ENCODE measurements around the gene FIBCD1. TPM values are rescaled to one million over a fixed set of nuclear protein-coding genes. Genes with fewer than 3 reads are reported as not detected.

The FIBCD1 gene
- total and polyA plus RNA-seq, 9 of the 15 experiments (the other 6 are each of a cell fraction or from before 2014, with no cell fraction given): 0.53 to 1.2 (median 0.95) TPM; not detected in 4

DNA sequence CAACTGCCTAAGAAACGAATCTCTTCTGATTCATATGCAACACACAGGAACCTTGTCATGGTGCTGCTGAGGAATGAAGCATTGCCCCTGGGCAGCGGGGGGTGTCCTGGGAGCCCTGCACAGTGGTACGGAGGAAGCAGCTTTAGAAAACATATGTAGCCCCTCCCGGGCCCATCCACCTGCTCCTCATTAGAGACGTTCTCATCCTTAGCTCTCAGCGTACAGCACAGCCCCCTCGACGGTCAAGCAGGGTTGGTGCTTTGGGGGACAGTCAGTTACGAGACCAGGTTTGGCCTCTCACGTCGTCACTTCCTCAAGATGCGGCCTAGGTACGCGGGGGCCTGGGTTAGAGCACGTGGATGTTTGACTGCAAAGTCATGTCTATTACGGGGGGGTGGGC is 41.5 kb upstream of the FIBCD1 start:
- in situ Hi-C loops (cut with MboI): loop anchor here (25.0 kb wide), 1 partner anchor 268 kb away; no protein-coding TSS in a partner anchor
- POLR2A ChIA-PET: interaction anchor here (0.6 to 10.0 kb wide), 19 partner anchors 8 to 135 kb away, joined by 3 to 131 read pairs (median 5); no protein-coding TSS in a partner anchor
- no peak for FAIRE-seq
- no peak for TF ChIP-seq NFXL1 (CRISPR knock-in tag; IDR thresholded peaks at IDR 0.05)
- TF ChIP-seq ZNF224 (CRISPR knock-in tag; IDR thresholded peaks at IDR 0.05): no peak
- TF ChIP-seq KLF16 (IDR thresholded peaks at IDR 0.05): no peak
- no peak for TF ChIP-seq RBM25 (IDR thresholded peaks at IDR 0.05; ENCODE audit: low read depth, low read length, severe bottlenecking)
- TF ChIP-seq MAZ (CRISPR knock-in tag; conservative IDR thresholded peaks at IDR 0.05 in 1 of 2, IDR thresholded peaks at IDR 0.05 in 1 of 2): no peak
- no peak for TF ChIP-seq POLR2AphosphoS5 (IDR thresholded peaks at IDR 0.05; ENCODE audit: control insufficient read depth, insufficient read depth, low read depth, low read length)
- TF ChIP-seq, protein P1, sequence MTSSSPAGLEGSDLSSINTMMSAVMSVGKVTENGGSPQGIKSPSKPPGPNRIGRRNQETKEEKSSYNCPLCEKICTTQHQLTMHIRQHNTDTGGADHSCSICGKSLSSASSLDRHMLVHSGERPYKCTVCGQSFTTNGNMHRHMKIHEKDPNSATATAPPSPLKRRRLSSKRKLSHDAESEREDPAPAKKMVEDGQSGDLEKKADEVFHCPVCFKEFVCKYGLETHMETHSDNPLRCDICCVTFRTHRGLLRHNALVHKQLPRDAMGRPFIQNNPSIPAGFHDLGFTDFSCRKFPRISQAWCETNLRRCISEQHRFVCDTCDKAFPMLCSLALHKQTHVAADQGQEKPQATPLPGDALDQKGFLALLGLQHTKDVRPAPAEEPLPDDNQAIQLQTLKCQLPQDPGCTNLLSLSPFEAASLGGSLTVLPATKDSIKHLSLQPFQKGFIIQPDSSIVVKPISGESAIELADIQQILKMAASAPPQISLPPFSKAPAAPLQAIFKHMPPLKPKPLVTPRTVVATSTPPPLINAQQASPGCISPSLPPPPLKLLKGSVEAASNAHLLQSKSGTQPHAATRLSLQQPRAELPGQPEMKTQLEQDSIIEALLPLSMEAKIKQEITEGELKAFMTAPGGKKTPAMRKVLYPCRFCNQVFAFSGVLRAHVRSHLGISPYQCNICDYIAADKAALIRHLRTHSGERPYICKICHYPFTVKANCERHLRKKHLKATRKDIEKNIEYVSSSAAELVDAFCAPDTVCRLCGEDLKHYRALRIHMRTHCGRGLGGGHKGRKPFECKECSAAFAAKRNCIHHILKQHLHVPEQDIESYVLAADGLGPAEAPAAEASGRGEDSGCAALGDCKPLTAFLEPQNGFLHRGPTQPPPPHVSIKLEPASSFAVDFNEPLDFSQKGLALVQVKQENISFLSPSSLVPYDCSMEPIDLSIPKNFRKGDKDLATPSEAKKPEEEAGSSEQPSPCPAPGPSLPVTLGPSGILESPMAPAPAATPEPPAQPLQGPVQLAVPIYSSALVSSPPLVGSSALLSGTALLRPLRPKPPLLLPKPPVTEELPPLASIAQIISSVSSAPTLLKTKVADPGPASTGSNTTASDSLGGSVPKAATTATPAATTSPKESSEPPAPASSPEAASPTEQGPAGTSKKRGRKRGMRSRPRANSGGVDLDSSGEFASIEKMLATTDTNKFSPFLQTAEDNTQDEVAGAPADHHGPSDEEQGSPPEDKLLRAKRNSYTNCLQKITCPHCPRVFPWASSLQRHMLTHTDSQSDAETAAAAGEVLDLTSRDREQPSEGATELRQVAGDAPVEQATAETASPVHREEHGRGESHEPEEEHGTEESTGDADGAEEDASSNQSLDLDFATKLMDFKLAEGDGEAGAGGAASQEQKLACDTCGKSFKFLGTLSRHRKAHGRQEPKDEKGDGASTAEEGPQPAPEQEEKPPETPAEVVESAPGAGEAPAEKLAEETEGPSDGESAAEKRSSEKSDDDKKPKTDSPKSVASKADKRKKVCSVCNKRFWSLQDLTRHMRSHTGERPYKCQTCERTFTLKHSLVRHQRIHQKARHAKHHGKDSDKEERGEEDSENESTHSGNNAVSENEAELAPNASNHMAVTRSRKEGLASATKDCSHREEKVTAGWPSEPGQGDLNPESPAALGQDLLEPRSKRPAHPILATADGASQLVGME (CRISPR knock-in tag; IDR thresholded peaks at IDR 0.05): no peak
- TF ChIP-seq ZNF76 (CRISPR knock-in tag; IDR thresholded peaks at IDR 0.05; ENCODE audit: borderline replicate concordance): no peak
- no peak for TF ChIP-seq JUNB (CRISPR knock-in tag; conservative IDR thresholded peaks at IDR 0.05)
- TF ChIP-seq SIX5 (IDR thresholded peaks at IDR 0.05; ENCODE audit: borderline replicate concordance in 1 of 2, insufficient read depth in 1 of 2, low read depth in 1 of 2, low read length in 2 of 2): no peak
- no peak for TF ChIP-seq HLTF (IDR thresholded peaks at IDR 0.05)
- TF ChIP-seq BRF1 (IDR thresholded peaks at IDR 0.05; ENCODE audit: borderline replicate concordance, extremely low read depth, insufficient read length): no peak
- no peak for TF ChIP-seq PRPF4 (IDR thresholded peaks at IDR 0.05; ENCODE audit: insufficient read depth, low read depth, low read length, poor library complexity, severe bottlenecking)
- TF ChIP-seq, protein P2, sequence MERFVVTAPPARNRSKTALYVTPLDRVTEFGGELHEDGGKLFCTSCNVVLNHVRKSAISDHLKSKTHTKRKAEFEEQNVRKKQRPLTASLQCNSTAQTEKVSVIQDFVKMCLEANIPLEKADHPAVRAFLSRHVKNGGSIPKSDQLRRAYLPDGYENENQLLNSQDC (CRISPR knock-in tag; IDR thresholded peaks at IDR 0.05): no peak
- TF ChIP-seq HOXB6 (CRISPR knock-in tag; IDR thresholded peaks at IDR 0.05; ENCODE audit: borderline replicate concordance): no peak
- TF ChIP-seq NFYB (IDR thresholded peaks at IDR 0.05; ENCODE audit: extremely low read depth, insufficient read length): no peak
- TF ChIP-seq ETV6 (IDR thresholded peaks at IDR 0.05; ENCODE audit: borderline replicate concordance in 1 of 2, low read depth in 2 of 2, low read length in 1 of 2): no peak
- TF ChIP-seq ETV6 (CRISPR knock-in tag; IDR thresholded peaks at IDR 0.05; ENCODE audit: borderline replicate concordance): no peak

More for the DNA sequence above, 41.5 kb upstream of the FIBCD1 start:
- ATAC-seq: no peak
- no peak overlapping the region for H3K4me3 ChIP-seq
- no peaks in the 10 kb centered on the region for H3K36me3 ChIP-seq (ENCODE audit: control insufficient read depth, insufficient read depth, low read length)
- DNase-seq (ENCODE audit: extremely low read depth in 1 of 4, low spot score in 3 of 4): peak; percentile 29 to 56 (median 54)
- BruUV-seq (replicated peaks): no TSS peak
- no peak overlapping the region for H3K4me2 ChIP-seq (ENCODE audit: insufficient read depth, low read length)
- H3K9me3 ChIP-seq (replicated peaks; ENCODE audit: control insufficient read depth, insufficient read depth, low read depth, low read length): no peaks in the 10 kb centered on the region
- no peaks in the 10 kb centered on the region for H3K79me2 ChIP-seq (ENCODE audit: control insufficient read depth, insufficient read depth, low read length)
- 2% methylated on average over 16 of the region's 16 CpGs for WGBS (ENCODE audit: insufficient coverage, low coverage, missing lambda C conversion rate)
- H3K9me1 ChIP-seq (ENCODE audit: control insufficient read depth, insufficient read depth, low read length): peaks cover 13% of the 10 kb centered on the region
- peaks cover 81% of the 10 kb centered on the region for H4K20me1 ChIP-seq (replicated peaks; ENCODE audit: control insufficient read depth, insufficient read depth, low read length)
- peaks cover 90 to 99% of the 10 kb centered on the region in 2 experiments for H3K27me3 ChIP-seq (ENCODE audit: control insufficient read depth in 2 of 2, insufficient read depth in 2 of 2, low read length in 2 of 2)
- intact Hi-C loops (cut with micrococcal nuclease): no loop called here
- H3K4me1 ChIP-seq (replicated peaks in 1 of 2; ENCODE audit: control insufficient read depth in 2 of 2, insufficient read depth in 2 of 2, low read length in 2 of 2): peaks cover 0 to 19% of the 10 kb centered on the region in 2 experiments; a peak in 1 of 5 replicates
- H2AFZ ChIP-seq (ENCODE audit: low read depth, low read length): no peak overlapping the region
- H3K9ac ChIP-seq (ENCODE audit: insufficient read depth in 1 of 2, low read depth in 2 of 2, low read length in 2 of 2): no peak overlapping the region
- H3K27ac ChIP-seq (ENCODE audit: extremely low read depth, low read depth, low read length): no peak overlapping the region
- CTCF ChIA-PET (ENCODE audit: low intra/inter-chr PET ratio): no interaction called here

Measured in K562 (cell line).